Mesodermal cell (in vitro differentiated cells): ENCODE data around the gene HEBP1.

Experiments used
- H3K27ac ChIP-seq: 2 replicates; pipeline ENCODE4 v1.7.0; 2013; ENCODE audit warnings: mild to moderate bottlenecking, low read depth, low read length, moderate library complexity; ENCODE audit not compliant: severe bottlenecking
- H3K36me3 ChIP-seq: 2 replicates; pipeline ENCODE4 v1.7.1; 2013; ENCODE audit warnings: mild to moderate bottlenecking, low read length, moderate library complexity; ENCODE audit not compliant: control insufficient read depth, insufficient read depth
- H3K4me1 ChIP-seq: one replicate; pipeline ENCODE4 v1.7.1; 2013; ENCODE audit warnings: mild to moderate bottlenecking, low read length; ENCODE audit not compliant: insufficient read depth, control insufficient read depth, poor library complexity, severe bottlenecking
- H3K4me3 ChIP-seq: 2 replicates; pipeline ENCODE4 v1.7.0; 2013; ENCODE audit warnings: low read length, control low read depth, mild to moderate bottlenecking; ENCODE audit not compliant: insufficient read depth, poor library complexity, severe bottlenecking; ENCODE audit errors: extremely low read depth
- H3K9me3 ChIP-seq: 2 replicates; pipeline ENCODE4 v1.7.1; 2013; ENCODE audit warnings: mild to moderate bottlenecking, low read length, moderate library complexity; ENCODE audit not compliant: control insufficient read depth
- WGBS, 2 experiments: methylation state at CpG; one replicate each; pipeline ENCODE4 v1.1.5; 2013; ENCODE audit warnings: missing lambda C conversion rate in 2 of 2; ENCODE audit not compliant: insufficient coverage in 2 of 2; 5-methylcytosine and 5-hydroxymethylcytosine counted together

Gene HEBP1

GRCh38 chr12:13023811-13024530, 23.9 kb upstream of the HEBP1 start:
- Histone ChIP-seq H3K36me3 (no peaks in the 10 kb centered on the region), H3K4me1 (no peaks in the 10 kb centered on the region), H3K9me3 (no peaks in the 10 kb centered on the region), H3K4me3 (no peak overlapping the region), H3K27ac (no peak overlapping the region)
- 90 to 100% methylated on average over 2 to 4 of the region's 6 CpGs for WGBS, 2 experiments

DNA sequence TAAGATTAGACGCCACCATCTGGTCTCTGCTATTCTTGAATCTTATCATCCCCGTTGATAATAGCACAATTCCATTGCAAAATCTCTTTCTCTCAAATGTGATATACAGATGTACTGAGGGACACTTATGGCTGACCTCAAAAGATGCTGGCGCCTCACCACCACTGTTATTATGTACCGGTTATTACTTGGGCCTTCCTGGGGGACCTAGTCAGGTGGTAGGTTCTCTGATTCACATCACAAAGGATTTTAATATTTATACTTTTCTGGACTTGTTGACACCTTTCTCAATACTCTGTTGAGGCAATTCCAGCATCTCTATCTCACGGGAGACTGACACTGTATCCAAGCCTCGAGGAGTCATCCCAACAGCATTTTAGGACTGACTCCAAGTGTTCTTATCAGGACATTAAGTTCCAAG, 22.8 kb upstream of the HEBP1 start:
- Histone ChIP-seq H3K9me3 (no peaks in the 10 kb centered on the region), H3K4me3 (no peak overlapping the region), H3K4me1 (no peaks in the 10 kb centered on the region), H3K36me3 (no peaks in the 10 kb centered on the region), H3K27ac (no peak overlapping the region)
- 94 to 100% methylated on average over 1 to 5 of the region's 6 CpGs for WGBS, 2 experiments

DNA sequence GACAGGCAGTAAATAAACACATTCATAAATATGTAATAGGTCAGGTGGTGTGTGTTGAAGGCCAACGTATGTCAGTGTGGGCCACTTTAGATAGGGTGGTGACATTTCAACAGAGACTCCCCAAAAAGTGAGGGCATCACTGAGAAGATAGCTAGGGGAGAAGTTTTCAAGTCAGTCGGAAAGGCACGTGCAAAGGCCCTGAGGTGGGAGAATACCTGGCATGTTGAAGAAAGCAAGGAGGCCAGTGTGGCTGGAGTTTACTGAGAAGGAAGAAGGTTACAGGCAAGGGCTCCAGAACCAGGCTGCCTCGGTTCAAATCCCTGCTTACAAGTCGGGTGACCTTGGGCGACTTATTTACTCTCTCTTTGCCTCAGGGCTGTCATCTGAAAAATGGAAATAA, 11.0 kb upstream of the HEBP1 start:
- Histone ChIP-seq H3K4me1 (no peaks in the 10 kb centered on the region), H3K36me3 (no peaks in the 10 kb centered on the region), H3K9me3 (no peaks in the 10 kb centered on the region), H3K4me3 (no peak overlapping the region), H3K27ac (no peak overlapping the region)
- 91 to 96% methylated on average over 5 to 6 of the region's 6 CpGs for WGBS, 2 experiments

DNA sequence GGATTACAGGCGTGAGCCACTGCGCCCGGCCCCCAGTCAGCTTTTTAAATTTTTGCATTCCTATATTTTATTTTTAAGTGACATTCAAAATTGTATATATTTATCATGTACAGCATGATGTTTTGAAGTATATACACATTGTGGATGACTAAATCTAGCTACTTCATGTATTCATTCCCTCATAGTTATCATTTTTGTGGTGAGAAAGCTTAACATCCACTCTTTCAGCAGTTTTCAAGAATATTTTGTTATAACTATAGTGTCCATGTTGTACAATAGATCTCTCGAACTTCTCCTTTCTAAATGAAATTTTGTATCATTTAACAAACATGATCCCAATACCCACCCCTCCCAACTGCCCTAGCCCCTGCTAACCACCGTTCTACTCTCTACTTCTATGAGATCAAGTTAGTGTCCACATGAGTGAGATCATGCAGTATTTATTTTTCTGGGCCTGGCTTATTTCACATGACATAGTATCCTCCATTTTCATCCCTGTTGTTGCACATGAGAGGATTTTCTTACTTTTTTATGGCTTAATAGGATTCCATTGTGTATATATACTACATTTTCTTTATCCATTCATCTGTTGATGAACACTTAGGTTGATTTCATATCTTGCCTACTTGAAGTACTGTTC, 8.8 kb upstream of the HEBP1 start:
- Histone ChIP-seq H3K9me3 (no peaks in the 10 kb centered on the region), H3K27ac (no peak overlapping the region), H3K36me3 (no peaks in the 10 kb centered on the region), H3K4me1 (no peaks in the 10 kb centered on the region), H3K4me3 (no peak overlapping the region)
- 83% methylated on average over 1 of the region's 5 CpGs; no CpG with 5 or more reads in 1 of the 2 experiments for WGBS, 2 experiments

DNA sequence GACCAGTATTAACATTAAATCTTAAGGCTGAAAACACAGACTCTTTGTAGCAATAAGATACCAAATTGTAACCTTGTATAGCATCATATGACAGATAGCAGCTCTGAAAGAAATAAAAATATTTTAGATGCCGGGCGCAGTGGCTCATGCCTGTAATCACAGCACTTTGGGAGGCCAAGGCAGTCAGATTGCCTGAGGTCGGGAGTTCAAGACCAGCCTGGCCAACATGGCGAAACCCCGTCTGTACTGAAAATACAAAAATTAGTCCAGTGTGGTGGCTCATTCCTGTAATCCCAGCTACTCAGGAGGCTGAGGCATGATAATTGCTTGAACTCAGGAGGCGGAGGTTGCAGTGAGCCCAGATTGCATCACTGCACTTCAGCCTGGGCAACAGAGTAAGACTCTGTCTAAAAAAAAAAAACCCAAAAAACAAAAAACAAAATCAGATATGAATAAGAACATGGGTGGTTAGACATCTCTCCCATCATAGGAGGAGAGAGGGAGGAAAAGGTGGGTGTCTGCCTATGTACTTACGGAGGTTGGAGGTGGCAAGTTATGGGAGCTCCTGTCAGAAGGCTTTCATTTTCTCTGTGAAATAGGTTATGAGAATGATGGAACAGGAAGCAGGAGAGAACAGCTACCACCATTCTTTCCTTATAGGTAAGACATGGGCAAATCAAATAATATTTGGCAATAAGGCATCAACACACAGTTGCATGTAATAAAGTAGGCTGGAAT, 7.6 kb upstream of the HEBP1 start:
- H3K9me3 ChIP-seq, result no peaks in the 10 kb centered on the region
- H3K4me1 ChIP-seq, result no peaks in the 10 kb centered on the region
- H3K4me3 ChIP-seq, result no peak overlapping the region
- H3K36me3 ChIP-seq, result no peaks in the 10 kb centered on the region
- no peak overlapping the region for H3K27ac ChIP-seq
- WGBS, 2 experiments, result 97 to 99% methylated on average over 5 to 6 of the region's 7 CpGs

DNA sequence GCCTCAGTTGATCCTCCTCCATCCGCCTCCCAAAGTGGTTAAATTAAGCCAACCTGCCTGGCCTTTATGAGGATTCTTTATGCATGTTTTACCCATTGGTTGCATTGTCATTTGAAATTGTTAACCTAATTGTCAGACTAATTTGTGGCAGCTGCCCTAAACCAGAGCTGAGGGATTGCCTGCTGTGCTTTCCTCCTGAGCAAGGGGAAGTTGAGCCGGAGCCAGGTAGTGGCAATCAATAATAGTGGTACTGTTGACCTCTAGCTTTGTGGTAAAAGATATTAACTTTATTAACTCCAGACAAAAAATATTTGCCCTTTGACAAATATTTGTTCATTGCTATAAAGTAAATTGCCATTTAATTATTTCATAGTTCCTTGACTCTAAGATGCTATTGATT, 5.6 kb upstream of the HEBP1 start:
- no peaks in the 10 kb centered on the region for H3K9me3 ChIP-seq
- no peak overlapping the region for H3K4me3 ChIP-seq
- 80% methylated on average over 1 of the region's 2 CpGs; no CpG with 5 or more reads in 1 of the 2 experiments for WGBS, 2 experiments
- no peak overlapping the region for H3K27ac ChIP-seq
- H3K36me3 ChIP-seq, result no peaks in the 10 kb centered on the region
- H3K4me1 ChIP-seq, result no peaks in the 10 kb centered on the region

- Histone ChIP-seq H3K4me1 (no peaks in the 10 kb centered on the region), H3K4me3 (no peak overlapping the region), H3K9me3 (no peaks in the 10 kb centered on the region), H3K27ac (no peak overlapping the region), H3K36me3 (no peaks in the 10 kb centered on the region)
- 68 to 74% methylated on average over 3 of the region's 3 CpGs for WGBS, 2 experiments
Measured at GRCh38 chr12:13004986-13005385, 4.9 kb upstream of the HEBP1 start.

- WGBS, 2 experiments, result 88% methylated on average over 1 of the region's 3 CpGs; no CpG with 5 or more reads in 1 of the 2 experiments
- Histone ChIP-seq H3K9me3 (no peaks in the 10 kb centered on the region), H3K4me3 (no peak overlapping the region)
Measured at GRCh38 chr12:13004361-13004760, 4.3 kb upstream of the HEBP1 start.

DNA sequence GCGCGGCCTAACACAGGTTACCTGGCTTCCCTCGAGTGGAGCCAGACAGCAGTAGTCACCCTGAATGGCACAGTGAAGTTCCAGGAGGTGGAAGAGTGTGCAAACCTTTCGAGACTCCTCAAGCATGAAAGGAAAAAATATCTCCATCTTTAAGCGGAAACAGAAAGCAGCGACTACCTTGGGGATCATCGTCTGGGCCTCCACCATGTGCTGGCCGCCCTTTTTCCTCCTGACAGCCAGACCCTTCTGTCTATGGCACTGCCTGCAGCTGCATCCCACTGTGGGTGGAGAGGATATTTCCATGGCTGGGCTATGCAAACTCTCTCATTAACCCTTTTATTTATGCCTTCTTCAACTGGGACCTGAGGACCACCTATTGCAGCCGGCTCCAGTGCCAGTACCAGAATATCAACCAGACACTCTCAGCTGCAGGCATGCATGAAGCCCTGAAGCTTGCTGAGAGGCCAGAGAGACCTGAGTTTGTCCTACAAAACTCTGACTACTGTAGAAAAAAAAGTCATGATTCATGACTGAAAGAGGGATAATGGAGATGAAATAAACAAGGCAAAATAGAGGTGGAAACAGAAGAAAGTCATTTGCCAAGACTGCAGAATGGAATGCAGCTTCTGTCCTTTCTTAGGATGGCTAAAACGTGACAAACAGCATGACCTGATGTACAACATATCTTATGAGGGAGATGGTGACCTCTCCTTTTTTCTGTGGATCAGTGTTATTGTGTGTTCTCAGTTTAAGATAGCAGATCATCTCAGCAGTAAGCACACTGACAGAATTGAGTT, 2.4 kb upstream of the HEBP1 start:
- WGBS, 2 experiments, result 88 to 96% methylated on average over 7 to 8 of the region's 10 CpGs
- H3K4me3 ChIP-seq, result no peak overlapping the region
- H3K4me1 ChIP-seq, result peaks cover 2% of the 10 kb centered on the region

More at GRCh38 chr12:13004361-13004760, 4.3 kb upstream of the HEBP1 start:
- no peak overlapping the region for H3K27ac ChIP-seq
- H3K36me3 ChIP-seq, result no peaks in the 10 kb centered on the region
- H3K4me1 ChIP-seq, result no peaks in the 10 kb centered on the region

DNA sequence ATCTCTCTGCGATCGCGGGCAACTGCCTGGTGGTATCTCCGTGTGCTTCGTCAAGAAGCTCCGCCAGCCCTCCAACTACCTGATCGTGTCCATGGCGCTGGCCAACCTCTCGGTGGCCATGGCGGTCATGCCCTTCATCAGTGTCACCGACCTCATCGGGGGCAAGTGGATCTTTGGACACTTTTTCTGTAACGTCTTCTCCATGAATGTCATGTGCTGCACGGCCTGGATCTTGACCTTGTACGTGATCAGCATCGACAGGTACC, 1.6 kb upstream of the HEBP1 start:
- Histone ChIP-seq H3K27ac (no peak overlapping the region), H3K4me1 (peaks cover 3% of the 10 kb centered on the region), H3K4me3 (peak overlapping the region; percentile 72), H3K9me3 (no peaks in the 10 kb centered on the region), H3K36me3 (no peaks in the 10 kb centered on the region)
- WGBS, 2 experiments, result 67 to 68% methylated on average over 16 of the region's 16 CpGs

More for the DNA sequence above, 2.4 kb upstream of the HEBP1 start:
- H3K36me3 ChIP-seq, result no peaks in the 10 kb centered on the region
- H3K27ac ChIP-seq, result no peak overlapping the region
- H3K9me3 ChIP-seq, result no peaks in the 10 kb centered on the region
